SK-N-MC (cell line): ENCODE data around the gene PTBP2.

ENCODE experiments used
- DNase-seq: peaks from one replicate; pipeline ENCODE4 v3.0.0-alpha.2; 2011; ENCODE audit warnings: low read depth, low spot score
- H3K27ac ChIP-seq: fragments of 200-600 bp; sonication (generic); 2 replicates; pipeline ENCODE4 v1.5.1; 2016; ENCODE audit warnings: mixed run types
- H3K36me3 ChIP-seq: fragments of 200-600 bp; sonication (generic); 2 replicates; pipeline ENCODE4 v1.6.1; 2017; ENCODE audit warnings: antibody characterized with exemption, low read length, mixed read lengths; ENCODE audit not compliant: insufficient read depth
- H3K4me3 ChIP-seq: fragments of 200-600 bp; sonication (generic); 2 replicates; pipeline ENCODE4 v1.5.1; 2016
- H3K9ac ChIP-seq: fragments of 200-600 bp; sonication (generic); 2 replicates; pipeline ENCODE4 v1.8.0; 2017; ENCODE audit warnings: mixed run types, mixed read lengths; ENCODE audit not compliant: insufficient read length
- H3K9me3 ChIP-seq: fragments of 200-600 bp; sonication (generic); 2 replicates; pipeline ENCODE4 v1.6.1; 2017; ENCODE audit warnings: low read depth, mild to moderate bottlenecking, antibody characterized with exemption, low read length, moderate library complexity, mixed read lengths
- EZH2 ChIP-seq: fragments of 200-600 bp; sonication (generic); IDR thresholded peaks from one replicate; pipeline ENCODE4 v1.6.1; 2017; ENCODE audit warnings: antibody characterized with exemption
- FOXP2 ChIP-seq: optimal IDR thresholded peaks from 2 replicates; pipeline ENCODE3; 2011; ENCODE audit warnings: mild to moderate bottlenecking, moderate library complexity; ENCODE audit not compliant: insufficient read depth; ENCODE audit errors: extremely low read length, control extremely low read depth
- POLR2AphosphoS5 ChIP-seq: IDR thresholded peaks from 2 replicates; pipeline ENCODE4 v1.6.1; 2012; ENCODE audit warnings: mild to moderate bottlenecking, low read depth, low read length, borderline replicate concordance

Gene PTBP2

GRCh38 chr1:96722958-96723357 lies 1.4 kb downstream of the PTBP2 start:
- no peak for TF ChIP-seq POLR2AphosphoS5
- no peak for TF ChIP-seq EZH2
- no peak for TF ChIP-seq FOXP2
- H3K9me3 ChIP-seq, result peaks cover 11% of the 10 kb centered on the region; the same call in 1 of the 2 replicates
- H3K36me3 ChIP-seq, result peaks cover 55% of the 10 kb centered on the region
- peak overlapping the region; percentile 91 for H3K4me3 ChIP-seq
- no peak for DNase-seq
- H3K27ac ChIP-seq, result peak overlapping the region; percentile 53; the same call in 1 of the 2 replicates
- peak overlapping the region; percentile 99 for H3K9ac ChIP-seq

DNA sequence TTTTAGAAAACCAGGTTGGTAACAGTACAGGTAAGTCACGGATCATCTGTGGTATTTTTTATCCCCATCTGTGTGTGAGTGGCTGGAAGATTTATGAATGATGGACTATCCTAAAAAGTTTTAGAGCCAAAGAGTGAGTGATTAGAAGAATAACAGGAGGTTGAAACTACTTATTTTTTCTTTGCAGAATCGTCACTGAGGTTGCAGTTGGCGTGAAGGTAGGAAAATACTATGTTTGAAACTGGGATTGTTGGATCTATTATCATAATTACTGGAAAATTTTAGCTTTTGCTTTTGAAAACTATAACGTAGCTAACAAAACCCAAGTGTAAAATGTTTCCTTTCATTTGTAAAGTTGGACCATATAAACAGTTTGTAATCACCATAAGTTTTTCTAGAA lies 1.8 kb downstream of the PTBP2 start:
- TF ChIP-seq FOXP2, result no peak
- no peak for TF ChIP-seq EZH2
- no peak for TF ChIP-seq POLR2AphosphoS5
- Histone ChIP-seq H3K9me3 (peaks cover 15% of the 10 kb centered on the region; the same call in 1 of the 2 replicates), H3K4me3 (peak overlapping the region; percentile 91), H3K9ac (peak overlapping the region; percentile 99), H3K36me3 (peaks cover 59% of the 10 kb centered on the region), H3K27ac (no peak overlapping the region)
- no peak for DNase-seq

GRCh38 chr1:96723936-96724335 lies 2.4 kb downstream of the PTBP2 start:
- H3K27ac ChIP-seq, result no peak overlapping the region
- H3K9ac ChIP-seq, result peak overlapping the region; percentile 99
- H3K9me3 ChIP-seq, result peaks cover 18% of the 10 kb centered on the region; the same call in 1 of the 2 replicates
- no peak for DNase-seq
- peaks cover 65% of the 10 kb centered on the region for H3K36me3 ChIP-seq
- TF ChIP-seq POLR2AphosphoS5, result no peak
- no peak for TF ChIP-seq FOXP2
- no peak for TF ChIP-seq EZH2
- H3K4me3 ChIP-seq, result peak overlapping the region; percentile 91

GRCh38 chr1:96727860-96728259 lies 6.3 kb downstream of the PTBP2 start:
- Histone ChIP-seq H3K9me3 (peaks cover 42% of the 10 kb centered on the region), H3K27ac (no peak overlapping the region), H3K4me3 (no peak overlapping the region), H3K9ac (no peak overlapping the region), H3K36me3 (peaks cover 100% of the 10 kb centered on the region)
- DNase-seq, result no peak
- TF ChIP-seq POLR2AphosphoS5 (no peak), FOXP2 (no peak), EZH2 (no peak)

DNA sequence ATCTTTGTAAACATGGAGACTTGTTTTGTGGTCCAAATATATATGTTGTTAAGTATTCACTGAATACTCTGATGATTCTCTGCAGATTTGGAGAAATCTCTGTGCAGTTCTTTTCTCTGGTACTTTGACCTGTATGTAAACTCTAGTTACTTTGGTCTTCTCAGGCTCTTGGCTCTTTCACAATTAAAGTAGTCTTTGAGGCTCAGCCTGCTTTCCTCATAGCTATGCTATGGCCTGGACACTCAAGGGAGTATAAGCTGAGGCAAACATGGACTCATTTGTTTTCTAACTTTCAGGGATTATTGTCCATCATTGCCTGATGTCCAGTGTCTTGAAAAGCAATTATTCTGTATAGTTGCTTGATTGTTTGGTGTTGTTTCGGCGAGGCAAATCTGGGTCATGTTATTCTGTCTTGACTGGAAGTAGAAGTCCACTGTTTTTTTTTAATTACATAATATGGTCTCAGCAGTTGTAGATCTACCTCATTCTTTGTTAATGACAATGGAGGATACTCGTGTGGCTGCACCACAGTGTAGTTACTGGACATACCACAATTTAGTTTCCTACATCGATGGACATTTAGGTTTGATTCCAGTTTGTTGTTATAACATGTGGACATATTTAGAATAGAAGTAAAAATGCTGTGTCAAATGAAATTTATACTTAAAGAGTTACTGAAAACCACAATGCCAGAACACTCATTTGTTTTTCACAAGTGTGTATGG lies 9.2 kb downstream of the PTBP2 start:
- Histone ChIP-seq H3K36me3 (peaks cover 100% of the 10 kb centered on the region), H3K27ac (no peak overlapping the region), H3K9ac (no peak overlapping the region), H3K9me3 (peaks cover 56% of the 10 kb centered on the region), H3K4me3 (no peak overlapping the region)
- DNase-seq, result no peak
- TF ChIP-seq FOXP2 (no peak), EZH2 (no peak), POLR2AphosphoS5 (no peak)

GRCh38 chr1:96741335-96741734 lies 19.8 kb downstream of the PTBP2 start:
- no peak overlapping the region for H3K4me3 ChIP-seq
- TF ChIP-seq FOXP2, result no peak
- no peak for TF ChIP-seq POLR2AphosphoS5
- no peak for TF ChIP-seq EZH2
- H3K36me3 ChIP-seq, result peaks cover 95% of the 10 kb centered on the region
- H3K27ac ChIP-seq, result no peak overlapping the region
- H3K9ac ChIP-seq, result no peak overlapping the region
- peaks cover 36% of the 10 kb centered on the region for H3K9me3 ChIP-seq
- DNase-seq, result no peak

DNA sequence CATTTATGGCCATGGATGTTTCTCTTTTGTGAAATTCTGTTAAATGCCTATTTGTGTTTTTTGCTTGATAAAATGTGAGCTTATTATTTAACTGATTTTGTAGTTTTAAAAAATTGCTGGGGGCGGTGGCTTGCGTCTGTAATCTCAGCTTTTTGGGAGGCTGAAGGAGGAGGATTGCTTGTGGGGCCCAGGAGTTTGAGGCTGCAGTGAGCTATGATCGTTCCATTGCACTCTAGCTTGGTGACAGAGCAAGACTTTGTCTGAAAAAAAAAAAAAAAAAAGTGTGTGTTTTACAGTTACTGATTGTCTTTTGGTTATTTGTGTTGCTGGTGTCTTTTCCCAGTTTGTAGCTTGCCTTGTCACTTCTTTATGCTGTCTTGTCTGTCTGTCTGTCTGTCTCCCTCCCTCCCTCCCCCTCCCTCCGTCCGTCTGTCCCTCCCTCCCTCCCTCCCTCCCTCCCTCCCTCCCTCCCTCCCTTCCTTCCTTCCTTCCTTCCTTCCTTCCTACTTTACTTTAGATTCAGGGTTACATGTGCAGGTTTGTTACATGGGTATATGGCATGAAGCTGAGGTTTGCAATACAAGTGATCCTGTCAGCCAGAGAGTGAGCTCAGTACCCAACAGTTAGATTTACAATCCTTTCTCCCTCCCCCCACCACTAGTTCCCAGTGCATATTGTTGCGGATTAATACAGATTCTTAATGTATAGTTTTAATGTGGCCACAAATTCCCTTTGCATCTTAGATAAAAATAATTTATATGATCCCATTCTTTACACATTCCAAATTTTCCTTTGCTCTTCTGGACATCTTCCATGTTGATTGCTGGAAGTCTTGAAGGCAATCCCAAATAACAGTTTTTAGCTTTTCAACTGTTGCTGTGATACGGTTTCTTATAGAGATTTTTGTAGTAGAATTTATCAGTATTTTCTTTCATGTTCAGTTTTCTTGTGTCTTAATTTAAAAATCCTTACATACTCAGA lies 25.1 kb downstream of the PTBP2 start:
- Histone ChIP-seq H3K9me3 (peaks cover 28% of the 10 kb centered on the region), H3K36me3 (peaks cover 94% of the 10 kb centered on the region), H3K27ac (no peak overlapping the region), H3K4me3 (no peak overlapping the region), H3K9ac (no peak overlapping the region)
- no peak for TF ChIP-seq EZH2
- TF ChIP-seq FOXP2, result no peak
- TF ChIP-seq POLR2AphosphoS5, result no peak
- no peak for DNase-seq

- Histone ChIP-seq H3K27ac (no peak overlapping the region), H3K9ac (no peak overlapping the region), H3K9me3 (peaks cover 23% of the 10 kb centered on the region), H3K4me3 (no peak overlapping the region), H3K36me3 (peaks cover 94% of the 10 kb centered on the region)
- no peak for DNase-seq
- TF ChIP-seq EZH2 (no peak), FOXP2 (no peak), POLR2AphosphoS5 (no peak)
Measured at GRCh38 chr1:96747565-96747964, 26.0 kb downstream of the PTBP2 start.

- no peak overlapping the region for H3K9ac ChIP-seq
- TF ChIP-seq FOXP2 (no peak), EZH2 (no peak), POLR2AphosphoS5 (no peak)
- peaks cover 94% of the 10 kb centered on the region for H3K36me3 ChIP-seq
- H3K4me3 ChIP-seq, result no peak overlapping the region
- H3K9me3 ChIP-seq, result peaks cover 22% of the 10 kb centered on the region
- no peak overlapping the region for H3K27ac ChIP-seq
- no peak for DNase-seq
Measured at GRCh38 chr1:96748078-96748477, 26.5 kb downstream of the PTBP2 start.
